Medulla oblongata (tissue), 1 donor: ENCODE measurements around the gene BLTP2.

ENCODE experiments used
- DNase-seq: peaks from one replicate; pipeline ENCODE4 v3.0.0-alpha.2; 2015; ENCODE audit errors: extremely low spot score

BLTP2 gene

DNA sequence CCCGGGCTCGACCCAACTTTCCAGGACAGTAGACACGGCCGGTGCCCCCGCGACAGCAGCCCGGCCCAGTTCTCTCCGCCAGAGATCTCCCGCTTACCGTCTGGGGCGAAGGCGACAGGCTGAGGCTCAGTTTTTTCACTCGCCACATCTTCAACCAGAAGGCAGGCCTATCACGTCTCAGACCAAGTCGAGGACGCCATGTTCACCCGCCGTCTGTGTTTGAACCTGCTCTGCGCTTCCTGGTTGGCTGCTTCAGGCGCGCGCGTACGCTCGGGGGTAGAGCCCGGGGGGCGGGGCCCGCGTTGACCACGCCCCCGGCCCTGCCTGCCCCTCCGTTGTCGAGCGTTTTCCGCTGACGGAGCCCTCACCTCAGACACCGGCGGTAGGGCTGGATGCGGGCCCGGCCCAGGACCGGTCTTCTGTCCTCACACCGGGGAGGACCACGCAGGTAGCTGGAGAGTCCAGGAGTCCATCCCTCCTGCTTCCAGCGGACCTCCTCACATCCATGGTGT, 46.1 kb downstream of the BLTP2 start, which contains the start of gene SPAG5:
Gene SPAG5 (minus strand): TSS at position 227 of the 512 bp plus-strand sequence. CDS start 79 bp downstream, at position 148.
- DNase-seq: peak; percentile 93

DNA sequence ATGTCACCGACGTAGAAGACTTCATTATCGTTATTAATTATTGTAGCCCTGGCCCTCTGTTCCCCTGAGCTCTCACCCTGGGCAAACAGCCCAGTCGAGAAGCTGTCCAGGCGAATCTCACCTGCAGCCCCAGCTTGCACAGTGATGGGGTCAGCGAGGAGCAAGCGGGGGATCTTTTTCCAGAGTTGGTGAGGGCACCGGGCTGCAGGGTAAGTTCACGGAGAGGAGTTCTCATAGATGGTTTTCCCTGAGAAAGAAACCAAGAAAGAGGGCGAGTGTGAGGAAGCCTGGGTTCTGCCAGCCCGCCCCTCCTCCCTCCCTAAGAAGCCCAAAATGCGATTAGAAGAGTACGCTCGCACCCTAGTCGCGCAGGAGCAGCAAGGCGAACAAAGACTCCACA, 46.6 kb downstream of the BLTP2 start:
- no peak for DNase-seq

DNA sequence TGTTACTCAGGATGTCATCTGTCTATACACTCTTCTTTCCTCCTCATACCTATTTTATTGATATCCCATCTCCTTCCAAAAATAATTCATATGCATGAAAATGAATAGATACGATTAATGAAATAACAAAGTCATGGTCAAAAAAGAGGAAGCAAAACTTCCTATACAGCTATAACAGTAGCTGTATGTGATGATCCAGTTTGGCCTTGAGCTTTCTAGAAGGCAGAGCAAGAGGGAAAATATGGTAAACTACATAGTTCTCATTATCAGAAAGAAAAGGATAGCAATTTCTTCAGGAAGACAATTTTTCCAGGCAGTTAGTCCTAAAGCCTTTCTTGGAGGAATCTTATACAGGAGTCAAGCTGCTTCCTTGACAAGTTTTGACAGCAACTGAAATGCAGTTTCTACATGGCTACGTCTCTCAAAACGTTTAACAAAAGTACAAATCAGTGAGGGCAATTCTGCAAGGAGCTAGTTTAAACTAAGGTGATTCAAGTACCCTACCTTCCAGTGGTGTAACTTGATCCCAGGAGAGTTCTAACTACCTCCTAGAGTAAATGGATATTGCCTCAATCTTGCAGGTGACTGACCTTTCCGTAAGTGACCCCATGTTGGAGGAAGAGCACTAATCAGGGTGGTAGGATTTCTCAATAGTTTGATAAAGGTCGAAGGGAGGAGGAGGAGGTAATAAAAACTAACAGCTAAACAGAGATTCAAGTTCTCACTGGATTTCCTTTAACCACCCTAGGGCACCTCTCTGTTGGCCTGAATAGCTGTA, 47.2 kb downstream of the BLTP2 start:
- DNase-seq: no peak
